Measurements from ENCODE around the gene CTPS2. TPM values are rescaled to one million over a fixed set of nuclear protein-coding genes. Genes with fewer than 3 reads are reported as not detected.
"Not testable (repeated sequence)": the region's sequence is repeated elsewhere in the genome, so short reads cannot be mapped to it uniquely, and the experiment has no call there.

CTPS2 gene
- total and polyA plus RNA-seq, 4 donors = 5.1 to 17.6 (median 12.1) TPM

GRCh38 chrX:16638533-16638932 is 73.9 kb downstream of the CTPS2 start:
- DNase-seq (no peak), ATAC-seq (ENCODE audit: low FRiP score) (no peak)
- 95 to 96% methylated on average over 7 of the region's 7 CpGs for WGBS, 2 donors
- intact Hi-C loops (cut with DNase I) = no loop called here
- Histone ChIP-seq H3K36me3 (ENCODE audit: control insufficient read depth in 1 of 2, insufficient read depth in 2 of 2, low read length in 1 of 2) (peaks cover 2 to 7% of the 10 kb centered on the region in 2 donors), H3K27me3 (ENCODE audit: control insufficient read depth in 1 of 2, insufficient read depth in 2 of 2, low read length in 1 of 2) (no peaks in the 10 kb centered on the region), H3K27ac (ENCODE audit: low read depth in 1 of 2, low read length in 2 of 2) (no peak overlapping the region), H3K9me3 (ENCODE audit: control insufficient read depth, low read length) (no peaks in the 10 kb centered on the region), H3K4me3 (ENCODE audit: low read length in 2 of 2) (no peak overlapping the region), H3K4me1 (ENCODE audit: control insufficient read depth in 1 of 2, insufficient read depth in 2 of 2, low read length in 2 of 2) (no peaks in the 10 kb centered on the region)

- H3K36me3 ChIP-seq (ENCODE audit: control insufficient read depth in 1 of 2, insufficient read depth in 2 of 2, low read length in 1 of 2) = peaks cover 2 to 7% of the 10 kb centered on the region in 2 donors
These were observed 76.9 kb downstream of the CTPS2 start for GRCh38 chrX:16635596-16635995.

GRCh38 chrX:16635040-16635439 is 77.4 kb downstream of the CTPS2 start:
- H3K9me3 ChIP-seq (ENCODE audit: control insufficient read depth, low read length) = no peaks in the 10 kb centered on the region
- ATAC-seq (ENCODE audit: low FRiP score) (no peak), DNase-seq (no peak)
- intact Hi-C loops (cut with DNase I) = no loop called here
- 77 to 84% methylated on average over 5 of the region's 5 CpGs for WGBS, 2 donors
- no peak overlapping the region for H3K4me3 ChIP-seq (ENCODE audit: low read length in 2 of 2)
- no peaks in the 10 kb centered on the region for H3K4me1 ChIP-seq (ENCODE audit: control insufficient read depth in 1 of 2, insufficient read depth in 2 of 2, low read length in 2 of 2)
- peaks cover 2 to 7% of the 10 kb centered on the region in 2 donors for H3K36me3 ChIP-seq (ENCODE audit: control insufficient read depth in 1 of 2, insufficient read depth in 2 of 2, low read length in 1 of 2)
- H3K27ac ChIP-seq (ENCODE audit: low read depth in 1 of 2, low read length in 2 of 2) = no peak overlapping the region
- H3K27me3 ChIP-seq (ENCODE audit: control insufficient read depth in 1 of 2, insufficient read depth in 2 of 2, low read length in 1 of 2) = no peaks in the 10 kb centered on the region

More at GRCh38 chrX:16635596-16635995, 76.9 kb downstream of the CTPS2 start:
- Histone ChIP-seq H3K27me3 (ENCODE audit: control insufficient read depth in 1 of 2, insufficient read depth in 2 of 2, low read length in 1 of 2) (no peaks in the 10 kb centered on the region), H3K4me3 (ENCODE audit: low read length in 2 of 2) (no peak overlapping the region), H3K9me3 (ENCODE audit: control insufficient read depth, low read length) (no peaks in the 10 kb centered on the region), H3K27ac (ENCODE audit: low read depth in 1 of 2, low read length in 2 of 2) (no peak overlapping the region), H3K4me1 (ENCODE audit: control insufficient read depth in 1 of 2, insufficient read depth in 2 of 2, low read length in 2 of 2) (no peaks in the 10 kb centered on the region)
- no peak for ATAC-seq (ENCODE audit: low FRiP score)
- intact Hi-C loops (cut with DNase I) = no loop called here
- no peak for DNase-seq
- 94 to 98% methylated on average over 3 of the region's 3 CpGs for WGBS, 2 donors

- Histone ChIP-seq H3K4me3 (ENCODE audit: low read length in 2 of 2) (no peak overlapping the region), H3K27ac (ENCODE audit: low read depth in 1 of 2, low read length in 2 of 2) (no peak overlapping the region), H3K9me3 (ENCODE audit: control insufficient read depth, low read length) (no peaks in the 10 kb centered on the region), H3K27me3 (ENCODE audit: control insufficient read depth in 1 of 2, insufficient read depth in 2 of 2, low read length in 1 of 2) (no peaks in the 10 kb centered on the region), H3K36me3 (ENCODE audit: control insufficient read depth in 1 of 2, insufficient read depth in 2 of 2, low read length in 1 of 2) (peaks cover 1 to 2% of the 10 kb centered on the region in 2 donors), H3K4me1 (ENCODE audit: control insufficient read depth in 1 of 2, insufficient read depth in 2 of 2, low read length in 2 of 2) (no peaks in the 10 kb centered on the region)
- intact Hi-C loops (cut with DNase I) = no loop called here
- DNase-seq = no peak
- ATAC-seq (ENCODE audit: low FRiP score) = no peak
- WGBS, 2 donors = 47 to 58% methylated on average over 4 of the region's 4 CpGs
These were observed 78.7 kb downstream of the CTPS2 start for GRCh38 chrX:16633754-16634153.

GRCh38 chrX:16629909-16630308 is 82.6 kb downstream of the CTPS2 start:
- intact Hi-C loops (cut with DNase I) = no loop called here
- ATAC-seq (ENCODE audit: low FRiP score) = no peak
- Histone ChIP-seq H3K27ac (ENCODE audit: low read depth in 1 of 2, low read length in 2 of 2) (no peak overlapping the region), H3K9me3 (ENCODE audit: control insufficient read depth, low read length) (no peaks in the 10 kb centered on the region), H3K4me1 (ENCODE audit: control insufficient read depth in 1 of 2, insufficient read depth in 2 of 2, low read length in 2 of 2) (no peaks in the 10 kb centered on the region), H3K27me3 (ENCODE audit: control insufficient read depth in 1 of 2, insufficient read depth in 2 of 2, low read length in 1 of 2) (no peaks in the 10 kb centered on the region), H3K4me3 (ENCODE audit: low read length in 2 of 2) (no peak overlapping the region), H3K36me3 (ENCODE audit: control insufficient read depth in 1 of 2, insufficient read depth in 2 of 2, low read length in 1 of 2) (no peaks in the 10 kb centered on the region)
- WGBS, 2 donors = 42 to 49% methylated on average over 4 of the region's 4 CpGs
- no peak for DNase-seq

- DNase-seq (no peak), ATAC-seq (ENCODE audit: low FRiP score) (peak; percentile 22)
- 49 to 61% methylated on average over 17 of the region's 17 CpGs for WGBS, 2 donors
- intact Hi-C loops (cut with DNase I) = no loop called here
- Histone ChIP-seq H3K27me3 (ENCODE audit: control insufficient read depth in 1 of 2, insufficient read depth in 2 of 2, low read length in 1 of 2) (no peaks in the 10 kb centered on the region), H3K4me1 (ENCODE audit: control insufficient read depth in 1 of 2, insufficient read depth in 2 of 2, low read length in 2 of 2) (no peaks in the 10 kb centered on the region), H3K4me3 (ENCODE audit: low read length in 2 of 2) (no peak overlapping the region), H3K27ac (ENCODE audit: low read depth in 1 of 2, low read length in 2 of 2) (no peak overlapping the region), H3K9me3 (ENCODE audit: control insufficient read depth, low read length) (no peaks in the 10 kb centered on the region), H3K36me3 (ENCODE audit: control insufficient read depth in 1 of 2, insufficient read depth in 2 of 2, low read length in 1 of 2) (no peaks in the 10 kb centered on the region)
These were observed 83.4 kb downstream of the CTPS2 start for GRCh38 chrX:16628946-16629595.

GRCh38 chrX:16628511-16628910 is 84.0 kb downstream of the CTPS2 start:
- H3K27ac ChIP-seq (ENCODE audit: low read depth in 1 of 2, low read length in 2 of 2); H3K9me3 ChIP-seq (ENCODE audit: control insufficient read depth, low read length); H3K4me3 ChIP-seq (ENCODE audit: low read length in 2 of 2); intact Hi-C loops (cut with DNase I); H3K27me3 ChIP-seq (ENCODE audit: control insufficient read depth in 1 of 2, insufficient read depth in 2 of 2, low read length in 1 of 2); H3K36me3 ChIP-seq (ENCODE audit: control insufficient read depth in 1 of 2, insufficient read depth in 2 of 2, low read length in 1 of 2); DNase-seq; ATAC-seq (ENCODE audit: low FRiP score); H3K4me1 ChIP-seq (ENCODE audit: control insufficient read depth in 1 of 2, insufficient read depth in 2 of 2, low read length in 2 of 2): not testable (repeated sequence)
- 50 to 53% methylated on average over 6 of the region's 6 CpGs for WGBS, 2 donors

GRCh38 chrX:16619024-16619423 is 93.4 kb downstream of the CTPS2 start:
- DNase-seq = no peak
- Histone ChIP-seq H3K27me3 (ENCODE audit: control insufficient read depth in 1 of 2, insufficient read depth in 2 of 2, low read length in 1 of 2) (no peaks in the 10 kb centered on the region), H3K4me3 (ENCODE audit: low read length in 2 of 2) (no peak overlapping the region), H3K36me3 (ENCODE audit: control insufficient read depth in 1 of 2, insufficient read depth in 2 of 2, low read length in 1 of 2) (no peaks in the 10 kb centered on the region), H3K4me1 (ENCODE audit: control insufficient read depth in 1 of 2, insufficient read depth in 2 of 2, low read length in 2 of 2) (no peaks in the 10 kb centered on the region), H3K27ac (ENCODE audit: low read depth in 1 of 2, low read length in 2 of 2) (no peak overlapping the region), H3K9me3 (ENCODE audit: control insufficient read depth, low read length) (no peaks in the 10 kb centered on the region)
- ATAC-seq (ENCODE audit: low FRiP score) = no peak
- intact Hi-C loops (cut with DNase I) = no loop called here
- 91 to 96% methylated on average over 2 of the region's 2 CpGs for WGBS, 2 donors

- intact Hi-C loops (cut with DNase I) = no loop called here
- H3K4me1 ChIP-seq (ENCODE audit: control insufficient read depth in 1 of 2, insufficient read depth in 2 of 2, low read length in 2 of 2) = no peaks in the 10 kb centered on the region
- H3K4me3 ChIP-seq (ENCODE audit: low read length in 2 of 2) = no peak overlapping the region
- WGBS, 2 donors = 91 to 96% methylated on average over 1 of the region's 1 CpG
- DNase-seq = no peak
- H3K9me3 ChIP-seq (ENCODE audit: control insufficient read depth, low read length) = no peaks in the 10 kb centered on the region
- no peak overlapping the region for H3K27ac ChIP-seq (ENCODE audit: low read depth in 1 of 2, low read length in 2 of 2)
- no peaks in the 10 kb centered on the region for H3K36me3 ChIP-seq (ENCODE audit: control insufficient read depth in 1 of 2, insufficient read depth in 2 of 2, low read length in 1 of 2)
- ATAC-seq (ENCODE audit: low FRiP score) = no peak
- no peaks in the 10 kb centered on the region for H3K27me3 ChIP-seq (ENCODE audit: control insufficient read depth in 1 of 2, insufficient read depth in 2 of 2, low read length in 1 of 2)
These were observed 94.0 kb downstream of the CTPS2 start for GRCh38 chrX:16618422-16618821.

Data from aorta (tissue), 5 donors.